HG02610 (cell line): ENCODE data around the gene GNGT2.
"Not testable (repeated sequence)": the region's sequence is repeated elsewhere in the genome, so short reads cannot be mapped to it uniquely, and the experiment has no call there.

Source experiments
- ATAC-seq: cut with Tn5 transposase; IDR thresholded peaks from one replicate; pipeline ENCODE4 v1.9.1; 2021; ENCODE audit warnings: mild to moderate bottlenecking, moderate library complexity; ENCODE audit not compliant: unreplicated experiment

GNGT2 gene

DNA sequence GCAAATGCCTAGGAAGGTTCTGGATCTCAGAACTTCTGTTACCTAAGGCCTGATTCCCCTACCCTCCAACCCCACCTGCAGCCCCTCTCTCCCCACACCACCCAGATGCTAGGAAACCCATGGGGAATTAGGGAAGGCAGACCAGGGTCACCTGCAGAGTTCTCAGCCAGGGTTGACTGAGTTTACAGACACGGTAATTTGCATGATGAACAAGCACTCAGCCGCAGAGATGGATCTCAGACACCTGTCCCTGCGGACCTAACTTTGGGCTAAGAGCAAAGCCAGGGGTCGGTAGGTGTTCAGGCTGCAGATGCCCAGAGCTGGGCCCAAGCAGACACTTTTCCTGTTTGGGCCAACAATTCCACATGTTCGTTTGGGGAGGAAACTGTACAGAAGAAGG lies 3.0 kb upstream of the GNGT2 start:
- no peak for ATAC-seq

DNA sequence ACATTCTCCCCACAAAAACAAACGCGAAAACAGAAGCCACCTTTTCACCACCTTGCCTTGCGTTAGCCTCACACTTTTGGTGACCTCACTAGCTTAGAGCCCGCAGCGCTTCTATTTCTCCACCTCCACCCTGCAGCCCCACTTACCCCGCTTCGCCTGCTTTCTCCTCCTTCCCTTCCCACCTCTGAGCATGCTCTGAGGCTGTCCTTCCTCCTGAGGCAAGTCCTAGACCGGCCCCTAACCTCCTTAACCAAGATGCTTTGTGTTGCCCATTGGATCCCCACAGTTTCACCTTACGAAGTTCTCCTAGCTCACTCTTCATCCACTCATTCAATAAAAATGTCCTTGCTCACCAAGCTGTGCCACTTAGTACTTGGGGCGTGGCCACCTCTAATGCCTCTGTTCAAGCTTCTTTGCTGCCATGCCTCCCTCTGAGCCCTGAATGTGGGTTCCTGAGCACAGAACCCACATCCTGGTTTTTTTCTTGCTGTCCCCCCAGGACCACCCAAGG lies 1.3 kb downstream of the GNGT2 start:
- ATAC-seq, result no peak

DNA sequence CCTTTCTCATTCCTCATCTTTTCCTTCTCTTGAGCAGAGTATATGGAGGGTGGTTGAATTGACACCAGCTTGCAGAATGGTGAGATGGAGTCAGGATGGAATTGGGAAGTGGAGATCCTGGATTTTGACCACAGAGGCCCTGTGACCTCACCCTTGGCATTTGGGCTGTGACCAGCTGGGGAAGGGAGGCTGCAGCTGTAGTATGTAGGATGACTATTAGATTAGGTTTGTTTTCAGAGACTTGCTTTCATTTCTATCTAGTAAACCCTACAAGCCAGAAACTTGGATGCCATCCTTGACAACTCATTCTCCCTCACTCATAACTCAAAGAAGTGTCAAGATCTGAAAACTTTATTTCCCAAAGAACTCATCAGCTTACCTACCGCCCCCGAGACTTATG lies 5.9 kb downstream of the GNGT2 start:
- no peak for ATAC-seq

GRCh38 chr17:49203796-49204195 lies 6.6 kb downstream of the GNGT2 start:
- no peak for ATAC-seq

DNA sequence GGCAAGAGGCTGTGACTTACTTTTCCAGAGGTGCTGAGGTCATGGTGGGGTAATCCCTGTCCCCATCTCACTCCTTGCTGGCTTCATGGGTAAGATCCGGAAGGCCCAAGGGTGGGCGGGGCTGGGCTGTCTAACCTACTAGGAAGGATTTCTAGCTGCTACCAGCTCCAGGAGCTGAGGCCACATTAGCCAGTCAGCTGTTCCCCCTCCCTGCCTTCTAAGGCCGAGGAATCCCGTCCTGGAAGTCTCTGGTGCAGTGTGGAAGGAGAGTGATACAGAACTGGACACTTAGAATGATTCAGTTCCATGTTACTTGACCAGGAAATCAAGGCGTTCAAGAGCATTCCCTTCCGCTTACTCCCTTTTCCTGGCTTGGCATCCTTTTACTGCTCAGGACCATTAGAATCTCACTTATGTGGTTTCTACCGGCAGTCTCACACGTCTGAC lies 8.9 kb downstream of the GNGT2 start:
- no peak for ATAC-seq

GRCh38 chr17:49200423-49201083 lies 9.8 kb downstream of the GNGT2 start:
- no peak for ATAC-seq

DNA sequence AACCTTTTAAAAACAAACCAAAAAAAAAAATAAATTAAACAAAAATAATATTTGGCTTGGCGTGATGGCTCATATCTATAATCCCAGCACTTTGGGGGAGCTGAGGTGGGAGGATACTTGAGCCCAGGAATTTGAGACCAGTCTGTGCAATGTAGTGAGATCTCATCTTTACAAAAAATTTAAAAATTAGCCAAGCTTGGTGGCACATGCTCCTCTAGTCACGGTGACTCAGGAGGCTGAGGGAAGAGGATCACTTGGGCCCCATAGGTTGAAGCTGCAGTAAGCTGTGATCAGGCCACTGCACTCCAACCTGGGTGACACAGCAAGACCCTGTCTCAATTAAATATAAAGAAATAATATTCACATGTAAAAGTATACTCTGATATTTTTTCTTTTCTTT lies 12.2 kb downstream of the GNGT2 start:
- ATAC-seq, result no peak

GRCh38 chr17:49197346-49197998 lies 12.9 kb downstream of the GNGT2 start:
- no peak for ATAC-seq

GRCh38 chr17:49196520-49196919 lies 13.9 kb downstream of the GNGT2 start:
- ATAC-seq, result no peak

DNA sequence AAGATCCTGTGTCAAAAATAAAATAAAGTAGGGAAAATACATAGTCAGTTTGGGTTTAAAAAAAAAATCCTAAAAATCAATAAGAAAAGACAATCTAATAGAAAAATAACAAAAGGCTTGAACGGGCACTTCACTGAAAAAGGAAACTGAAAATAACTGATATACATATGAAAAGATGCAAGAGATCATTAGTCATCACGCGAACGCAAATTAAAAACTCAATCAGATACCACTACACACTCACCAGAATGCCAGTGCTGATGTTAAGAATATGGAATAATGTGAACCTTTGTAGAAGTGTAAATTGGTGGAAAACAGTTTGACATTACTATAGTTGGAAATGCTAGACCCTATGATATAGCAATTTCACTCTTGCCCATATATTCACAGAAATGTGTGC lies 14.6 kb downstream of the GNGT2 start:
- no peak for ATAC-seq

- no peak for ATAC-seq
These were observed 16.1 kb downstream of the GNGT2 start for GRCh38 chr17:49194297-49194607.

GRCh38 chr17:49193513-49194296 lies 16.7 kb downstream of the GNGT2 start:
- ATAC-seq, result peak; percentile 22

- peak; percentile 55 for ATAC-seq
These were observed 18.2 kb downstream of the GNGT2 start for GRCh38 chr17:49191917-49192741.

GRCh38 chr17:49191409-49191916 lies 18.9 kb downstream of the GNGT2 start:
- ATAC-seq, result peak; percentile 8

GRCh38 chr17:49190932-49191331 lies 19.4 kb downstream of the GNGT2 start:
- no peak for ATAC-seq

DNA sequence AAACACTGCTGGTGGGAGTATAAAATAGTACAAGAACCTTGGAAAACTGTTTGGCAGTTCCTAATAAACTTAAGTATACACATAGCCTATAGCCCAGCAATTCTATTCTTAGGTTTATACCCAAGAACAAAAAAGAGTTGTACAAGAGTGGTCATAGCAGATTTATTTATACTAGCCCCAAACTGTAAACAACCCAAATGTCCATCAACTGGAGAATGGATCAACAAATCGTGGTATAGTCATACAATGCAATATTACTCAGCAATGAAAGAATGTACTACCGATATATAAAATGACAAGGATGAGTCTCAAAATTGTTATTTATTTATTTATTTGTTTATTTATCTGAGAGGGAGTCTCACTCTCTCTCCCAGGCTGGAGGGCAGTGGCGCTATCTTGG lies 23.1 kb downstream of the GNGT2 start:
- no peak for ATAC-seq

- not testable (repeated sequence) for ATAC-seq
These were observed 25.0 kb downstream of the GNGT2 start for GRCh38 chr17:49185381-49185780.

GRCh38 chr17:49184522-49184921 lies 25.9 kb downstream of the GNGT2 start:
- ATAC-seq, result not testable (repeated sequence)

- no peak for ATAC-seq
These were observed 26.6 kb downstream of the GNGT2 start for GRCh38 chr17:49183801-49184200.

- no peak for ATAC-seq
These were observed 27.0 kb downstream of the GNGT2 start for GRCh38 chr17:49183341-49183740.
